Bronchial epithelial cell (primary cell): ENCODE measurements around the gene BTRC. TPM values are rescaled to one million over a fixed set of nuclear protein-coding genes. Genes with fewer than 3 reads are reported as not detected.
"Not testable (repeated sequence)": the region's sequence is repeated elsewhere in the genome, so short reads cannot be mapped to it uniquely, and the experiment has no call there.

Experiments
- DNase-seq: peaks from one replicate; pipeline ENCODE4 v3.0.0-alpha.2; 2010; ENCODE audit warnings: low read depth
- FAIRE-seq: peaks from 2 replicates; lab custom pipeline; 2011; peaks lifted over from hg19 to GRCh38; lab: Jason Lieb, UNC
- H3K27me3 ChIP-seq: 2 replicates; pipeline ENCODE4 v1.5.1; 2011; ENCODE audit warnings: low read length; ENCODE audit not compliant: control insufficient read depth, insufficient read depth
- H3K36me3 ChIP-seq: 2 replicates; pipeline ENCODE4 v1.5.1; 2011; ENCODE audit warnings: low read length; ENCODE audit not compliant: control insufficient read depth, insufficient read depth
- H3K4me3 ChIP-seq: 2 replicates; pipeline ENCODE4 v1.5.1; 2011; ENCODE audit warnings: mild to moderate bottlenecking, low read depth, low read length, control low read depth
- CTCF ChIP-seq: IDR thresholded peaks from 2 replicates; pipeline ENCODE4 v1.5.1; 2011; ENCODE audit warnings: mild to moderate bottlenecking, moderate library complexity, low read length, control low read depth, inconsistent platforms; ENCODE audit not compliant: insufficient read depth, severe bottlenecking
- total RNA-seq: library from RNA; depleted of rRNA; stranded (reverse); fragments of >200 nt; gene quantifications from 2 replicates; pipeline ENCODE4 v1.2.1, GENCODE V29; 2014

Gene BTRC
- total RNA-seq, 1 donor from 2014 or later, result 6.8 TPM

- DNase-seq (peak; percentile 63), FAIRE-seq (no peak)
- Histone ChIP-seq H3K27me3 (no peaks in the 10 kb centered on the region), H3K4me3 (no peak overlapping the region), H3K36me3 (no peaks in the 10 kb centered on the region)
- no peak for TF ChIP-seq CTCF
Observed at GRCh38 chr10:101379663-101380352, 25.8 kb downstream of the BTRC start.

GRCh38 chr10:101380353-101381017 is 26.5 kb downstream of the BTRC start:
- H3K4me3 ChIP-seq, result no peak overlapping the region

GRCh38 chr10:101385866-101386658 is 32.1 kb downstream of the BTRC start:
- FAIRE-seq, result no peak
- no peak overlapping the region for H3K4me3 ChIP-seq
- no peak for DNase-seq
- H3K36me3 ChIP-seq, result no peaks in the 10 kb centered on the region
- TF ChIP-seq CTCF, result no peak
- H3K27me3 ChIP-seq, result no peaks in the 10 kb centered on the region

More at GRCh38 chr10:101380353-101381017, 26.5 kb downstream of the BTRC start:
- no peak for TF ChIP-seq CTCF
- DNase-seq (peak; percentile 100), FAIRE-seq (peak; percentile 96)
- H3K27me3 ChIP-seq, result no peaks in the 10 kb centered on the region
- no peaks in the 10 kb centered on the region for H3K36me3 ChIP-seq

GRCh38 chr10:101386659-101387259 is 32.8 kb downstream of the BTRC start:
- FAIRE-seq (no peak), DNase-seq (no peak)
- no peaks in the 10 kb centered on the region for H3K27me3 ChIP-seq
- H3K36me3 ChIP-seq, result no peaks in the 10 kb centered on the region
- H3K4me3 ChIP-seq, result no peak overlapping the region
- no peak for TF ChIP-seq CTCF

- no peak for FAIRE-seq
- no peak for DNase-seq
- Histone ChIP-seq H3K27me3 (no peaks in the 10 kb centered on the region), H3K36me3 (no peaks in the 10 kb centered on the region), H3K4me3 (no peak overlapping the region)
- TF ChIP-seq CTCF, result no peak
Observed at GRCh38 chr10:101388676-101389276, 34.8 kb downstream of the BTRC start.

- H3K4me3 ChIP-seq, H3K36me3 ChIP-seq, DNase-seq, H3K27me3 ChIP-seq, FAIRE-seq: not testable (repeated sequence)
Observed at GRCh38 chr10:101389532-101389931, 35.6 kb downstream of the BTRC start.
